ENCODE data around the gene PSMD9. TPM values are rescaled to one million over a fixed set of nuclear protein-coding genes. Genes with fewer than 3 reads are reported as not detected.
"Not testable (repeated sequence)": the region's sequence is repeated elsewhere in the genome, so short reads cannot be mapped to it uniquely, and the experiment has no call there.

Gene PSMD9
- total RNA-seq, 2 experiments from 2014 or later, result 89.2 to 142 TPM

- Histone ChIP-seq H3K27ac (ENCODE audit: low read depth, low read length, poor library complexity, severe bottlenecking) (peak overlapping the region; percentile 86), H3K9me3 (ENCODE audit: low read length) (no peaks in the 10 kb centered on the region), H2AFZ (ENCODE audit: low read length) (peak overlapping the region; percentile 38; the same call in 1 of the 2 replicates), H3K9me2 (ENCODE audit: insufficient read depth, low read length) (no peaks in the 10 kb centered on the region), H3K79me2 (ENCODE audit: insufficient read depth, low read depth, low read length) (peaks cover 52% of the 10 kb centered on the region), H3K4me1 (ENCODE audit: insufficient read depth, low read length, poor library complexity, severe bottlenecking) (peaks cover 45% of the 10 kb centered on the region), H3K4me3 (ENCODE audit: low read depth, low read length, poor library complexity, severe bottlenecking) (peak overlapping the region; percentile 84), H3K36me3 (ENCODE audit: insufficient read depth, low read length) (peaks cover 27% of the 10 kb centered on the region), H4K20me1 (ENCODE audit: insufficient read depth, low read length) (no peaks in the 10 kb centered on the region), H3K4me2 (ENCODE audit: low read length) (peak overlapping the region; percentile 90)
- DNase-seq (ENCODE audit: low spot score), result no peak
- TF ChIP-seq CTCF (conservative IDR thresholded peaks at IDR 0.05; ENCODE audit: low read length), result no peak; the same call in 1 of the 2 replicates
- POLR2A ChIA-PET, result interaction anchor here (0.7 kb wide), 1 partner anchor 309 kb away, joined by 3 read pairs; no protein-coding TSS in a partner anchor
- CTCF ChIA-PET (ENCODE audit: unreplicated experiment), result interaction anchor here (1.0 kb wide), 1 partner anchor 95 kb away, joined by 4 read pairs; no protein-coding TSS in a partner anchor
- intact Hi-C loops (cut with micrococcal nuclease; ENCODE audit: unreplicated experiment), result loop anchor here (1.0 to 5.0 kb wide), 3 partner anchors 50 to 192 kb away; no protein-coding TSS in a partner anchor
- BruUV-seq (replicated peaks), result no TSS peak
Measured at GRCh38 chr12:121889274-121889624, 659 bp downstream of the PSMD9 start.

- H3K79me2 ChIP-seq (ENCODE audit: insufficient read depth, low read depth, low read length), result peaks cover 55% of the 10 kb centered on the region
- peak; percentile 43 for DNase-seq (ENCODE audit: low spot score)
- not testable (repeated sequence) for H4K20me1 ChIP-seq (ENCODE audit: insufficient read depth, low read length); H2AFZ ChIP-seq (ENCODE audit: low read length); BruUV-seq (replicated peaks); H3K9me2 ChIP-seq (ENCODE audit: insufficient read depth, low read length); H3K9me3 ChIP-seq (ENCODE audit: low read length)
- CTCF ChIA-PET (ENCODE audit: unreplicated experiment), result interaction anchor here (1.0 kb wide), 1 partner anchor 95 kb away, joined by 4 read pairs; no protein-coding TSS in a partner anchor
- H3K4me2 ChIP-seq (ENCODE audit: low read length), result peak overlapping the region; percentile 90
- H3K27ac ChIP-seq (ENCODE audit: low read depth, low read length, poor library complexity, severe bottlenecking), result peak overlapping the region; percentile 86
- H3K4me1 ChIP-seq (ENCODE audit: insufficient read depth, low read length, poor library complexity, severe bottlenecking), result peaks cover 49% of the 10 kb centered on the region
- intact Hi-C loops (cut with micrococcal nuclease; ENCODE audit: unreplicated experiment), result loop anchor here (1.0 to 5.0 kb wide), 3 partner anchors 51 to 192 kb away; no protein-coding TSS in a partner anchor
- H3K36me3 ChIP-seq (ENCODE audit: insufficient read depth, low read length), result peaks cover 30% of the 10 kb centered on the region
- peak overlapping the region; percentile 84 for H3K4me3 ChIP-seq (ENCODE audit: low read depth, low read length, poor library complexity, severe bottlenecking)
- POLR2A ChIA-PET, result interaction anchor here (0.7 kb wide), 1 partner anchor 310 kb away, joined by 3 read pairs; no protein-coding TSS in a partner anchor
Measured at GRCh38 chr12:121889661-121890060, 1.1 kb downstream of the PSMD9 start.

GRCh38 chr12:121892673-121893561 is 4.3 kb downstream of the PSMD9 start:
- ChIA-PET CTCF (ENCODE audit: unreplicated experiment) (interaction anchor here (1.2 kb wide), 1 partner anchor 99 kb away, joined by 6 read pairs; the partner anchor contains the start of gene RHOF), POLR2A (interaction anchor here (0.5 to 4.3 kb wide), 8 partner anchors 52 to 1073 kb away, joined by 3 to 14 read pairs (median 3); partner anchors contain the start of gene ABCB9)
- intact Hi-C loops (cut with micrococcal nuclease; ENCODE audit: unreplicated experiment), result no loop called here
- H3K9me3 ChIP-seq (ENCODE audit: low read length), result no peaks in the 10 kb centered on the region
- peak overlapping the region; percentile 79 for H3K27ac ChIP-seq (ENCODE audit: low read depth, low read length, poor library complexity, severe bottlenecking)
- peaks cover 66% of the 10 kb centered on the region for H3K79me2 ChIP-seq (ENCODE audit: insufficient read depth, low read depth, low read length)
- TF ChIP-seq CTCF (conservative IDR thresholded peaks at IDR 0.05; ENCODE audit: low read length) (no peak), EZH2phosphoT487 (IDR thresholded peaks at IDR 0.05; ENCODE audit: borderline replicate concordance, low read depth, low read length) (no peak)
- no TSS peak for BruUV-seq (replicated peaks)
- H3K36me3 ChIP-seq (ENCODE audit: insufficient read depth, low read length), result peaks cover 59% of the 10 kb centered on the region
- H3K9me2 ChIP-seq (ENCODE audit: insufficient read depth, low read length), result no peaks in the 10 kb centered on the region
- H4K20me1 ChIP-seq (ENCODE audit: insufficient read depth, low read length), result no peaks in the 10 kb centered on the region
- no peak for DNase-seq (ENCODE audit: low spot score)
- peak overlapping the region; percentile 57 for H3K4me2 ChIP-seq (ENCODE audit: low read length)
- peak overlapping the region; percentile 28 for H3K4me3 ChIP-seq (ENCODE audit: low read depth, low read length, poor library complexity, severe bottlenecking)
- no peak overlapping the region for H2AFZ ChIP-seq (ENCODE audit: low read length)
- H3K4me1 ChIP-seq (ENCODE audit: insufficient read depth, low read length, poor library complexity, severe bottlenecking), result peaks cover 44% of the 10 kb centered on the region
